Measurements from ENCODE around the gene MYOG.

The MYOG gene

GRCh38 chr1:203085528-203086406, at the start of gene MYOG:
Gene MYOG, minus strand, starts transcription at chr1:203086012. Its CDS starts 51 bp downstream, at chr1:203085961.
- Mint-ChIP-seq H3K27ac (no peak within 1 kb of the TSS), H3K4me1 (ENCODE audit: low read depth) (no peaks in the 10 kb centered on the region), H3K9me3 (no peaks in the 10 kb centered on the region), H3K27me3 (peaks cover 8% of the 10 kb centered on the region), H3K36me3 (ENCODE audit: low read depth) (no peaks in the 10 kb centered on the region), H3K4me3 (no peak within 1 kb of the TSS)
- DNase-seq = no peak

DNA sequence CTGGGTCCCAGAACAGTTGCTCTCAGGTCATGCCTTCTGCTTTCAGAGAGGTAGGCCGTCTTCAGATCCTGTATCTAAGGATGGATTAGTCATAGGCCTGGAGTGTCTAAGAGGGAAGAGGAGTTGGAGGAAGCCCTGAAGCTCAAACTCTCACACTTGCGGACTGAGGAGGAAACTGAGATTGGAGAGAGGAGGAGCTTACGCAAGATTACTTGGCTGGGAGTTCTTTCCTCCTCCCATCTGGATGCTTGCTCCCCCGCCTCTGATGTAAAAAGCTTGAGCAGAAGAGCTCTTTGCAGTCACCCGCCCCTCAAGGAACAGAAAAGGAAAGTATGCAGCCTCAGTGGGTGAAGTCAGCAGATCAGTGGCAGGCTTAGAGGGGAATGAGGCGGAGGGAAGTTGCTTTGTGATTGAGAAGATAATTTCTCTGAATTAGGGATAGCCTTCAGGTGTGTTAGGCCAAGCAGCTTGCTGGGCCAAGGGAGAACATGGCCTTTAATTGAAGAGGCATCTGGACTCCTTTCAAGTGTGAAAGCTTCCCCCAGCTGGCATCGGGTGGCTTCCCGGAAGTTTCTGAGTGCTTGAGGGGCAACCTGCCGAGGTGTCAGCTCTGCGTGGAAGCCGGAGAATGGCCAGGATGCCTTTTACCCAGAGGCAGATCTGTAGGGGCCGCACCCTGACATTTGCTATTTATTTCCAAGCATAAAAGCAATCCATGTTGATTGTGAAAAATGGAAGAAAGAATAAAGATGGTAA, 48.3 kb upstream of the MYOG start:
- no peaks in the 10 kb centered on the region for H3K9me3 Mint-ChIP-seq
- H3K27ac Mint-ChIP-seq = no peak overlapping the region
- no peak overlapping the region for H3K4me3 Mint-ChIP-seq
- H3K4me1 Mint-ChIP-seq (ENCODE audit: low read depth) = peaks cover 7% of the 10 kb centered on the region
- peak; percentile 17 for DNase-seq
- peaks cover 20% of the 10 kb centered on the region for H3K27me3 Mint-ChIP-seq
- H3K36me3 Mint-ChIP-seq (ENCODE audit: low read depth) = no peaks in the 10 kb centered on the region

DNA sequence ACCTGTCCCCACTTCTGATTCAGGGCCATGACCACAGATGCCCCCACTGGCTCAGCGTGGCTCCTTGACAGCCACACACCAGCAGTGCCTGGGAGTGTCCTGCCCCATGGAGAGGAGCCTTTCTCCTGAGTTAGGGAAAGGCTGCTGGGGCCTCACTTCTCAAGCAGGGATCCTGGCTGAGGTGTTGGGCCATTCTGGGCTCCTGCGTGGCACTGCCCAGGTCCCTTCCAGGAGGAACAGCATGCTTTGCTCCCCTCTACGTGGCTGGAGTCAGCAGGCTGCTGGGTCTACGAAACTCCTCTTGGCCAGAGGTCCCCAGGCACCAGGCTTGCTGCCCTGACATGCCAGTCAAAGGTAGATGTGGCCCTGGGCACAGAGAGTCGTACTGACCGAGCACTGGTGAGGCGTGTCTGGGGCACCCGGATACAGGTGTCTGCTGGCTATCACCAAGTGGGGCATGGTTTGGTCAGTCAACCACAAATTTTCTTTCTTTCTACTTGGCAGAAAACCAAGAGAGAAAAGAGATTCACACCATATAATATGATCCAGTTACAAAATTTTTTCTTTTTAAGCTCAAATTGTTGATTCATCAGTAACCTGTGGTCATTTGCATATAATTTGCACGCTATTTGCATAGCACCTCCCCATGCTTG, 45.9 kb upstream of the MYOG start:
- DNase-seq = peak; percentile 17
- Mint-ChIP-seq H3K27ac (no peak overlapping the region), H3K4me1 (ENCODE audit: low read depth) (peaks cover 18% of the 10 kb centered on the region), H3K36me3 (ENCODE audit: low read depth) (no peaks in the 10 kb centered on the region), H3K9me3 (no peaks in the 10 kb centered on the region), H3K4me3 (no peak overlapping the region), H3K27me3 (peaks cover 44% of the 10 kb centered on the region)

- no peaks in the 10 kb centered on the region for H3K36me3 Mint-ChIP-seq (ENCODE audit: low read depth)
- H3K4me3 Mint-ChIP-seq = no peak overlapping the region
- DNase-seq = peak; percentile 11
- no peak overlapping the region for H3K27ac Mint-ChIP-seq
- peaks cover 50% of the 10 kb centered on the region for H3K27me3 Mint-ChIP-seq
- H3K4me1 Mint-ChIP-seq (ENCODE audit: low read depth) = peaks cover 11% of the 10 kb centered on the region
- H3K9me3 Mint-ChIP-seq = no peaks in the 10 kb centered on the region
These were observed 44.7 kb upstream of the MYOG start for GRCh38 chr1:203130358-203130985.

- H3K27ac Mint-ChIP-seq = no peak overlapping the region
- DNase-seq = peak; percentile 15
- no peaks in the 10 kb centered on the region for H3K36me3 Mint-ChIP-seq (ENCODE audit: low read depth)
- no peak overlapping the region for H3K4me3 Mint-ChIP-seq
- H3K4me1 Mint-ChIP-seq (ENCODE audit: low read depth) = peaks cover 11% of the 10 kb centered on the region
- peaks cover 58% of the 10 kb centered on the region for H3K27me3 Mint-ChIP-seq
- no peaks in the 10 kb centered on the region for H3K9me3 Mint-ChIP-seq
These were observed 43.9 kb upstream of the MYOG start for GRCh38 chr1:203129501-203130231.

GRCh38 chr1:203128716-203129500, 43.1 kb upstream of the MYOG start:
- H3K27me3 Mint-ChIP-seq = peaks cover 66% of the 10 kb centered on the region
- H3K36me3 Mint-ChIP-seq (ENCODE audit: low read depth) = no peaks in the 10 kb centered on the region
- peaks cover 11% of the 10 kb centered on the region for H3K4me1 Mint-ChIP-seq (ENCODE audit: low read depth)
- H3K27ac Mint-ChIP-seq = no peak overlapping the region
- no peak overlapping the region for H3K4me3 Mint-ChIP-seq
- peak; percentile 22 for DNase-seq
- no peaks in the 10 kb centered on the region for H3K9me3 Mint-ChIP-seq

DNA sequence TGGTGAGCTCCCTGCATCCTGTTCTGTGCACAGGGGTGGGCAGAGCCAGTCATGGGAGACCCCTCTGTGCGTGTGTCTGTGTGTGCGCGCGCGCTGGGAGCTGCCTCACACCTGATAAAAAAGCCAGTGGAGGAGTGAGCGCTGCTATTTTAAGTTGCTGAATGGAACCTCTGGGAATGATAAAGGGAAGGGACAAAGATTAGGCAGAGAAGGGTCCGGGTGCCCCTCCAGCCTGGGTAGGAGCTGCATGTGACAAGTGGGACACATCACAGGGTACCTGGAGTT, 42.6 kb upstream of the MYOG start:
- Mint-ChIP-seq H3K4me1 (ENCODE audit: low read depth) (peaks cover 11% of the 10 kb centered on the region), H3K4me3 (no peak overlapping the region), H3K36me3 (ENCODE audit: low read depth) (no peaks in the 10 kb centered on the region), H3K27ac (no peak overlapping the region), H3K27me3 (peaks cover 68% of the 10 kb centered on the region), H3K9me3 (no peaks in the 10 kb centered on the region)
- no peak for DNase-seq

- no peaks in the 10 kb centered on the region for H3K36me3 Mint-ChIP-seq (ENCODE audit: low read depth)
- peaks cover 67% of the 10 kb centered on the region for H3K27me3 Mint-ChIP-seq
- no peak within 1 kb of the TSS for H3K4me3 Mint-ChIP-seq
- H3K27ac Mint-ChIP-seq = no peak within 1 kb of the TSS
- H3K4me1 Mint-ChIP-seq (ENCODE audit: low read depth) = peaks cover 11% of the 10 kb centered on the region
- peak; percentile 26 for DNase-seq
- H3K9me3 Mint-ChIP-seq = no peaks in the 10 kb centered on the region
These were observed 42.0 kb upstream of the MYOG start, which contains the start of gene ADORA1 for GRCh38 chr1:203127666-203128430. Gene ADORA1, plus strand, starts transcription at chr1:203127726. Its CDS starts 1,116 bp downstream, at chr1:203128842.

DNA sequence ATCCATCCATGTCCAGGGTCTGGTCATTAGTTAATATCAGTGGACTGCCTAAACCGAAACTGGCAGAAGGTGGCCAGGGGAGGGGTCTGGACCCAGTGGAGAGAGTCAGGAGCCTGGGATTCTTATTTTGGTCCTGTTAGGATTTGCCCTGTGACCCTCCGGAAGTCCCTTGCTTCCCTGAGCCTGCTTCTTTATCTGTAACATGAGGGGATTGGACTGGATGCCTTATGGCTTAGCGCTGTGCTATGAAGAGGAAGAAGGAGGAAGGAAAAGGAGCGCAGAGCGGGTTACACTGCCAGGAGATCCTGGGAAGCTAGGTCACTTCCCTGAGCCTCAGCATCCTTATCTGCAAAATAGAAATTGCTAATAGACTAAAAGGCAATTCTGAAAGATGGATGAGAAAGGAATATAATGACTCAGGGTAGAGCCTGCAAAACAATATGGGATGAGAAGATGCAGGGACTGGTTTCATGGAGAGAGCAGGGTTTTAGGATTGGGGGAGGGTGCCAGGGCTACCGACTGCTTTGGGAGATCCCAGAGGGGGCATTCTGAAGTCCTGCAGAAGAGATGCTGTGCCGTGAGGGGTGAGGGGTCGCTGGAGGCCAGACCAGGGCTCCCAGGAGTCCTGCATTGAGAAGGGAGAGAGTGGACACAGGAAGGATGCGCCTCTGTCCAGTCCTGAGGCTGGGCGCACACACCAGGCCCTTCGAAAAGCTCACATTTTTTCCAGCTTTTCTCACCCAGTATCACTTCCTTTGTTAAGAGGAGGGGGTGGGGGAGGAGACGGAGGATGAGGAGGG, 41.3 kb upstream of the MYOG start:
- Mint-ChIP-seq H3K4me3 (no peak overlapping the region), H3K27me3 (peaks cover 70% of the 10 kb centered on the region), H3K27ac (no peak overlapping the region), H3K4me1 (ENCODE audit: low read depth) (peaks cover 11% of the 10 kb centered on the region), H3K9me3 (no peaks in the 10 kb centered on the region), H3K36me3 (ENCODE audit: low read depth) (no peaks in the 10 kb centered on the region)
- peak; percentile 13 for DNase-seq

DNA sequence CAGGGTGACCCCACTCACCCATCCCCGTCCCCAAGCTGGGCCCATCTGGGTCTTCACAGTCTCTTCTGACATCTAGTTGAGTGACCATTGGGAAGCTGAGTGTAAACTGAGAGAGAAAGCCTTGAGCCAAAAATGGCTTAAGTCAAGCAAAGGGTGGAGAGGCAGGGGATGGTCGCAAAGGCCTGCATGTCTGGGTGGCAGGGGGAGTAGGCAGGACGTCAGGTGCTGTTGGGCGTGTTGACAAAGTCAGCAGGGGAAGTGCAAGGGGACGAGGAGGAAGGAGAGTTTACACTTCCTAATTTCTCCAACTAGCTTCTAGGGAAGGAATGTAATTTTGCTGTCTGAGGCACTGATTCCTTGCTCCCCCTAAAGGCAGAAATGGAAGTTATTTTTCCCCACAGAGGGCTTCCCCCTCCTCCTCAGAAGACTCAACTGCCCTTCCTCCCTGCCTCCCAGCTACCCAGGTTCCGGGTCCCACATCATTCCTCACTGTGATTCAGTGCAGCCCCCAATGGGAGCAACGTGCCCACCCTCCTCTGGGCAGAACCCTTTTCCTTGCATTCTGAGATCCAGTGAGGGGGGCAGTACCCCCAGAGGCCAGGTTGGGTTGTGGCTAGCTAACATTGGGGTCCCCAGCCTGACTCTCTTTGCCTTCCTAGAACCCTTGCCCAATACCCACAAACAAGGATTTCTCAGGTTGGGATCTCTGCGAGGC, 40.5 kb upstream of the MYOG start:
- DNase-seq = peak; percentile 9
- Mint-ChIP-seq H3K27ac (no peak overlapping the region), H3K4me1 (ENCODE audit: low read depth) (peaks cover 11% of the 10 kb centered on the region), H3K36me3 (ENCODE audit: low read depth) (no peaks in the 10 kb centered on the region), H3K4me3 (no peak overlapping the region), H3K27me3 (peaks cover 77% of the 10 kb centered on the region), H3K9me3 (no peaks in the 10 kb centered on the region)

GRCh38 chr1:203124546-203125317, 38.9 kb upstream of the MYOG start:
- Mint-ChIP-seq H3K4me1 (ENCODE audit: low read depth) (peaks cover 11% of the 10 kb centered on the region), H3K27ac (no peak overlapping the region), H3K27me3 (peaks cover 84% of the 10 kb centered on the region), H3K4me3 (no peak overlapping the region), H3K9me3 (no peaks in the 10 kb centered on the region), H3K36me3 (ENCODE audit: low read depth) (no peaks in the 10 kb centered on the region)
- no peak for DNase-seq

Measured in activated T-cell treated with anti-CD3 and anti-CD28 coated beads, Interleukin-2, amount 50 U/mL, for 24 hours (primary cell).